LHCN-M2 (cell line): Measurements from ENCODE around the gene AOPEP. TPM values are rescaled to one million over a fixed set of nuclear protein-coding genes. Genes with fewer than 3 reads are reported as not detected.
A peak's percentile ranks its signal among the peaks of the same experiment; 100 is the strongest.

Experiments used
- DNase-seq: peaks from one replicate; pipeline ENCODE4 v3.0.0-alpha.2; 2012; ENCODE audit warnings: low read depth
- total RNA-seq: library from RNA; depleted of rRNA; stranded (reverse); fragments of >200 nt; gene quantifications from 2 replicates; pipeline ENCODE4 v1.2.3, GENCODE V29; 2014

Gene AOPEP
- total RNA-seq, 1 experiment from 2014 or later = 114 TPM

DNA sequence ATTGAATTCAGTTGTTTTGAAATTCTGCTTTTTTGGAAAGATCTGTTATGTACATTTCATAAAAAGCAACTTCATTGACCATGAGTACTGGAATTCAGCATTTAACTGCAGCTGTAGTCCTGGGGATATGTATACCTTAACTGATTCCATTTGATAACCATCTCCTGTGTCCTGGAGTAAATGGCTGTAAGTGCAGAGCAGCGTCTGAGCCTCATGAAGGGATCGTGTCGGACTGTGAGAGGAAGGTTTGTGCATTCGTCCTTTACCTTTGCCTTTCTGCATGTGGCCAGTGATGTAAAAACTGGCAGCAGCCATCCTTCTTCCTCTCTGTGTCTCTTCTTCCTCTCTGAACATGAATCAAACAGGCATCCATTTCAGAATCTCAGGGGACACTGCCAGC is 303.8 kb downstream of the AOPEP start:
- no peak for DNase-seq

DNA sequence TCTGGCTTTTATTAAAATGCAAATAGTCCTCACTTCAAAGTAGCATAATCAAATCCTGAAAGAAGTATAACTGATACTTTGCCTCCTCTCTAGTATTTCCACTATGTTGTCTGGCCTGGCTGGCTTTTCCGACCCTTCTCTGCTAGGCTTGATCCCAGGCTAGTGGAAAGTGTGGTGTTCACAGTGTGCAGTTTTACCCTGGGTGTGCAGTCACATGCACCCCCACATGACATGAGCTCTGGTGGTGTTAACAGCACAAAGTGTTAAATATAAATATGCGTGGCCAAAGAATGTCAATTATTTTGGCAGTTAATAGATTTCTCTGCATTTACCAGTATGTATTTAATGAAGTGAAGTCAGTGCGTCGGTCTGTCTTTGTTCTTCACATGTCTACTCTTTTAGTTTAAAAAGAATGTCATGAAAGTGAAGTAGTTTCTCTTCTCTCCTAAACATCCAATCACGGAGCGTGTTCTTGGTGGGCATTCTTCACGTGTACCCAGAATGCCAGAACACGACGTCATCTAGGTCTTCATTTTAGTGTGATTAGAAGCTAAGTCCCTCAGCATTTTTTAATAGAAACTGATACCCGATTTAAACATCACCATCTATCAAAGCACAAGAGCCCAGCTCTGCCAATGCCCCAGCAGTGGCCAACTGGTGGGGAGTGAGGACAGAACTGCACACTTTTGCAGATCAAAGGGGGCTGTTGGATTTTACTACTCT is 304.6 kb downstream of the AOPEP start:
- DNase-seq = no peak

DNA sequence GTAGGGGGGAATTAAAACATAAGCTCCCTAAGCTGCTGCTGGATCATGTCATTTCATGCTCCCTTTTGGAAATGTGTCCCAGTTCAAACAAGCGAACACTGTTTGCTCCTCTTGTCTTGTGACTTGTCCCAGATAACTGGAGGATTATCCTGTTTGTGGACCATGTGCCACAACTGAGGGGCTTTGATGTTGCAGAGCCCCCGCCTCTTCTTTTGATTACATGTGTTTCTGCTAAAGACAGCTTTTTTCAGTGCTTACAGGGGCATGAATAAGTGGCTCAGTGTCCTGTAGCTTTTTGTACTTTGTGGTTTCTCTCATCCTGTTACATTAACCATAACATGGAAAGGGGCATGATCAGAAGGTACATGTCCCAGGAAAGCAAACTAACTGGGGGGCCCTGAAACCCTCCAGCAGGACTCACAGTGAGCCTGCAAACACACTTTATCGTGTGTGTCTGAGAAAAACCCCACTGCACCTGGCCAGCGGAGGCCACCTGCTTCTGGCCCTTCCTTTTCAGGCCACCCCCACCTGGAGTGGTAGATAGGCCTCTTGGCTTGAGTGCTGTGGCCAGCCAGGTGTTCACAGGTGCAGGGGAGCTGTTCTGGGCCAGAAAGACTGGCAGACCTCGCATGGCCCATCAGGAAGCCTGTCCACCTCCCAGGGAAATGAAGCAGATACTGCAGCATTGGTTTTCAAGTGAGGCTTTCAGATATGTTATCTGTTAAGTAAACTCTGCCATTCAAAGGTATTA is 305.4 kb downstream of the AOPEP start:
- DNase-seq = no peak

DNA sequence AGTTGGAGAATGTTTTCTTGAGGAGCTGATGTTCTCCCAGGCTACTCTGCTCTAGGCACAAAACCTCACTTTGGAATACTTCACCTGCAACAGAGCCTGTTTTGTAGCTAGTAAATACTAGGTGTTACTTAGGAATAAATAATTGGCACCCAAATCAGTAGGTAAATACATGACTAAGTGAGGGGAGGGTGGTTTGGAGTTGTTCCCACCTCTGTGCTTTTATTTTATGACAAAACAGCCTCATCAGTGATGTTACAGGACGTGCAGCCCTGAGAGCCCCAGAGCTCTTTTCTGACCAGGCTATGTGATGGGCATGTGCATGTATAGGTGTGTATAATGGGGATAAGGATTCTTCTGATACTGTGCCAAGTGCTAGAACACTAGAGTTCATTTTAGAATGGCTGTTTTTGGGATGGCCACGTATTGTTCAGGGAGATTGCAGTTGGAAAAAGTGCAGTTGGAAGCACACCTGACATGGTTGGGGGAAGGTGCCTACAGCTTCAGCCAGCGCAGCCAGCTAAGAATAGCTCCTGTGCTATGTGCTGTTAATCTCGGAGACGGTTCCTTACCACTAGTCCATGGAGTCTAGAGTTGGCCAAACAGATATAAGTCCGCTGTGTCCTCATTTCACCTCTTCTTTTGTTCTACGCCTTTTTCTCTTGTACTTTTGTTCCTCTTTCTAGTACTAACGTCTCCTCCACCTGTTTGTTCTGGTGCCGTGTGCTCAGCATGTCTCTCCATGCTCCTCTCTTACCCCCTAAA is 306.3 kb downstream of the AOPEP start:
- DNase-seq = no peak

DNA sequence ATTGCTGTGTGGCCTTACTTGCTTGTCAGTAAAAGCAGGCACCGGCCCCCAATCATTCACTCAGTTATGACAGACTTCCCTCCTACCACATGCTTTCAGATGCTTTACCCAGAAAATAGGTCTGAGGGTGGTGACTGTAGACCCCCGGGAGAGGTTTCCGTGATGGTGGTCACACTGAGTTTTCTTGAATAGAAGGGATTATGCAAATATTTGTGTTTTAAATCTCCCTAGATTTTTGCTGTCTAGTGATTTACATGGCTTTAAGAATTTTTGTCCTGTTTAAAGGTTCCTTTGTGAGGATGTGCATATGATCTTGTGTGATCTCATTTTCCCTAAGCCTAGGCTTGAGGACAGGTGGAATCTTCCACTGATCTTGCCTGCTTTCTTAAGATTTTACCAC is 309.3 kb downstream of the AOPEP start:
- DNase-seq = no peak

DNA sequence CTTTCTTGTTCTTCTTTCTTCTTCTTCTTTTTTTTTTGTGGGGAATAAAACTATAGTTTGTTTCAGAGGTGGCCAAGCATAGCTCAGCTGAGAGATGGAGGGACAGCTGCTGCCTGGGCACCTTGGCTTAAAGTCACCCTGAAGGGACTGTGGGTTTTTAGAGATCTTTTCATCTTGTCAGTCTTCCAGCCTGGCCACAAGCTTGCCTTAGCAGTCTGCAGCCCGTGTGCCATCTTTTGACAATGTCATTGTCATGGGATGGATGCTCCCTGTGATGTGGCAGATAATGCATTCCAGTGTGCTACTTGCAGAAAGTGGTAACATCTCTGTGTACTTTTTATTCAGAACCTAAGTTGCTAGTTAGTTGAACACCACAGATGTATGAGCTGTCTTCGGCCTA is 310.2 kb downstream of the AOPEP start:
- no peak for DNase-seq

DNA sequence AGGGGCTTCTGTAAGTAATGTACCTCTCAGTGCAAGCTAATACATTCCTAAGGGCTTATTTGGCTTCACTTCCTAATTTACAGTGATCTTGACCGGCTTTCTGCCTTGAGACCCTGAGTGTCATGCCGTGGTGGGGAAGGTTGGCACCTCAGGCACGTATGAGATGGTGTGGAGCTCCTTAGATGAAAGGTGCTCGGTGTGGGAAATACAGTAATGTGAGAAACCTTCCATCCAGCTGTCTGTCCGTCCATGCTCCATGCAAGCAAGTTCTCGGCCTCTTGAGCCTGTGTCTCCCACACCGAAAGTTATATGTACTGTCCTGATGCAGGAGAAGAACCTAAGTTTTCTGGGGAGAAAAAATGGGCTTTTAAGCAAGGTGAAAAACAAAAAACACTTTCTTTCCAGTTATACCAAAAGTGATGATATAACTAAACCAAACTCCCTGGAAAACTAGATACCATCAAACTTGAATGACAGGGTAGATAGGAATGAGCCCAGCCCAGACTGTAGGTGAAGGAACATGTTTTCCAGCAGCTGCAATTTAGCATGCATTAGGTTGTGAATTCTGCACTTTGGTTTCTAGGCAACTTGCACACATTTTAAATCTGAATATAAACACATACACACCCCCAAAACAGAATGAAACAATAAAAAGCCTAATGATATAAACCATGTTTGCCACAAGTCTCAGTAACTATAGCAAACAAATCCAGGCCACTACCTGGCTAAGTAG is 311.5 kb downstream of the AOPEP start:
- DNase-seq = peak; percentile 45

DNA sequence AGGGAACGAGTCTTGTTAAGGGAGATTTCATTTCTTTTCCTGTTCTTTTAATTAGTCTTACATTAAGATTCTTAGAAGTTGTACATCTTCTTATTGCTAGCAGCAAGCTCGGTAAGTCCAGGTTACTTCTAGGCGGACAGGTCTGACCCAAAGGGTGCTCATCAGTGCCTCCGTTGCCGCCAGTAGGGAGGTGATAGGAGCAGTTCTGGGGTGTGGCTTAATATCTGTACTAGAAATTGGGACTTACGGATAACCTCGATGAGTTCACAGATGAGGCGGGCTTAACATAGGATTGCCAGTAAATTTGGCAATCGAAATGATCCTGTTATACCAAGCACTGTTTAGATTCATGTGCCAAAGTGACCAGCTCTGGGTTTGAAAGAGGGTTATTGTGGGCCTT is 312.2 kb downstream of the AOPEP start:
- DNase-seq = no peak

DNA sequence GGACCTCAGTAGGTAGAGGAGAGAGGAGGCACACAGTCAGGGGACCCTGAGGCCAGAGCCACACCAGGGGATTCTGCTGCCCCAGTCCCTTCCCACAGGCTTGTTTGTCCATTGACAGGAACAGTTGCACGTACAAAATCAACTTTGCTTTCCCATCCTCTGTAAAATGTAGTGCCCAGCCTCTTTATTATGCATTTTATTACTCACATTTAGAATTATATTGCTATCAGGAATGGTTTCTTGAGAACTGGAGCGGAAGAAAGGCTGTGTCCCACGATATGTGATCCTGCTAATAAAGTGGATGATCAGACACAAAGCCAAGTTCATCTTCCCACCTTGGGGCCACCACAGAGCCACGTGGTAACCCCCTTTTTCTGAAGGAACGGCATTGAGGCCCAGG is 313.6 kb downstream of the AOPEP start:
- no peak for DNase-seq

DNA sequence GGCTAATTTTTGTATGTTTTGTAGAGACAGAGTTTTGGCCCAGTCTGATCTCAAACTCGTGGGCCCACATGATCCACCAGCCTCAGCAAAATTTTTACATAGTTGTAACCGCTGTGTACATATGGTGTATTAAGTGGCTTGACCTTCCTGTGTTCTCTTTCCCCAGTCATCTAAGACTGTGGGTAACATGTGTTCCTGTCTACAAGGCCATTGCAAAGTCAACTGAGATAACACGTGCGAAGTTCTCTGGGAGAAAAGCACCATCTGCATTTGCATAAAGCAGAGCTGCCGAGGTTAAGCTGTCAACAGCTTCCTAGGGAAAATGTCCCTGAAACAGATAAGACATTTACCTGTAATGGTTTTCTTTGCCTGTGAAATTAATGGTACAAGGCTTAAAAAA is 317.3 kb downstream of the AOPEP start:
- no peak for DNase-seq

DNA sequence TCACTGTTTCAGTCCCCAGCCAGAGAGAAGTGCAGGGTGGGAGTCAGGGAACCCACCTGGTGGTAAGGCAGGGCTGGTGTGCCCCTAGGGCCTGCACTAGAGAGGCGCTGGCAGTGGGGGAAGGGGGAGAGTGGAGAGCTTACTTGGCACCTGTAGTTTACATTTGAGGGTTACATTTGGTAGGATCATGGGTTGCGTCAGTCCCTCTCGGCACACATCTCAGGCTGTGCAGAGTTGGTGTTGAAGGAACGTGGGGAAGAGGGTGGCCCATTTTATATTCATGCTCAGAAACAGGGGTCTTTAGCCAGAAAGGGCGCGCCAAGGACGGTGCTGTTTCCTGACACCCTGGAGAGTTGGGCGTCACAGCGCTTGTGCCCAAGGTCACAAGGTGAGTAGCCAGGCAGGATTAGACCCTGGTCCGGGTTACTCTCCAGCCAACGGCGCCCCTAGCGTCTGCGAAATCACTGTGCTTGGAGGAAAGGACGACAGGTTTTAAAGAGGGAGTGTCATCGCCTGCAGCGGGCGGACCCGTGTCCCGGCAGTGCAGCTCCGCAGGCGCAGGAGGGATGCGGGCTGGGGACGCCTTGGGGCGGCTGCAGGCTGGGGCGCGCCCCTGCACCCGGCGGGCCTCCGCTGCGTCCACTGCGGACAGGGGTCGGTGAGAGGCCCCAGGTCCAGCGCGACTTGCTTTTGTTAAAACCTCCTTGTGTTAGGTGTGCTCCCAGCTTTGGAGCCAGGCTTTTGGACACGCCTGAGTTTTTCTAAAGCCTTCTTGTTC is 318.4 kb downstream of the AOPEP start:
- DNase-seq = no peak

DNA sequence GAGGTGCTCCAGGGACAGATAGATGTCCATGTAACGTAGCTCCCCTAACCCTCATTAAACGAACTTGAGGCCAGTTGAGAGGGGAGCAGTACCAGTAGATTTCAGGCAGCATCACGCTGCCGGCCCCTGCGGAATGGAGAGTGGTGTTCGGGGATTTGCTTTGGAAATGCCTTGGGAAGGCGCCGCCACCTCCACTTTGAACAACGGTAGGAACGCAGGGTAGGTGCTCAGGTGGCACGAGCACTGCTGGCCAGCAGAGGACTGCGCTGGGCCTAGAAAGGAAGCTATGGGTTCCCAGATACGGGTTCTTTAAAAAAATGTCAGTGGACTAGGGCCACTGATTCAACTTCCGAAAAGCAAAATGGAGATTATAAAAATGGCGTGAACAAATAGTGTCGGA is 319.3 kb downstream of the AOPEP start:
- no peak for DNase-seq

DNA sequence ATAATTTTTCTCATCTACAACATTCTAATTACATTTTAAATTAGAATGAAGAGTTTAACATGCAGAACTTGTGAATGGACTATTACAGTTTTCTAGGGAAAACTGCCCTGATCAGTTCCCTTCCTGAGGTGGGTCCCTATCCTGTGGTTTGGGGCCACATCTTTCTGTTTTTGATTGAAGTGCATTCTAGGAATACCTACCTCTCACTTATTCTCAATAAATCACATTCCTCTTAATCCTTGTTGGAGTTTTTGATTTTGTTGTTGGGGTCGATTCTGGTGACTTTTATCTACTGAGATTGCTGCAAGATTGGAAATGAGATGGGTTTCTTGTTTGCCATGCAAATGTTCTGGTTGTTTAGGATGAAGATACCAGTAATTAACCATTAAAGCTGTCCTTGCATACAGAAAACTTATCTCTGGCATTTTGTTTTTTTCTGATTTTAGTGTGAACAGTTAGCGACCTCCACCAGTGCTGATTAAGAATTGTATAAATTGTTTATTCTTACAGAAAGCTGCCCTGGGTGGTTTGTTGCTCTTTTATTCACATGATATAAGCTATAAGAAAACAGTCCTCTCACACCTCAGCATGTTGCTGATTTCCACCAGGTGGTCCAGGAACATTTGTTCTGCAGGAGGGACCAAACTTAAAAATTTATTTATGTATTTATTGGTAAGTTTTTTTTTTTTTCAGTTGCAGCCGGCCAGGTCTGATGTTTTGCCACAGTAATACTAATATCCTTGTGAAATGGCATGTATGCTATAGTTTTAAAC is 321.1 kb downstream of the AOPEP start:
- no peak for DNase-seq

DNA sequence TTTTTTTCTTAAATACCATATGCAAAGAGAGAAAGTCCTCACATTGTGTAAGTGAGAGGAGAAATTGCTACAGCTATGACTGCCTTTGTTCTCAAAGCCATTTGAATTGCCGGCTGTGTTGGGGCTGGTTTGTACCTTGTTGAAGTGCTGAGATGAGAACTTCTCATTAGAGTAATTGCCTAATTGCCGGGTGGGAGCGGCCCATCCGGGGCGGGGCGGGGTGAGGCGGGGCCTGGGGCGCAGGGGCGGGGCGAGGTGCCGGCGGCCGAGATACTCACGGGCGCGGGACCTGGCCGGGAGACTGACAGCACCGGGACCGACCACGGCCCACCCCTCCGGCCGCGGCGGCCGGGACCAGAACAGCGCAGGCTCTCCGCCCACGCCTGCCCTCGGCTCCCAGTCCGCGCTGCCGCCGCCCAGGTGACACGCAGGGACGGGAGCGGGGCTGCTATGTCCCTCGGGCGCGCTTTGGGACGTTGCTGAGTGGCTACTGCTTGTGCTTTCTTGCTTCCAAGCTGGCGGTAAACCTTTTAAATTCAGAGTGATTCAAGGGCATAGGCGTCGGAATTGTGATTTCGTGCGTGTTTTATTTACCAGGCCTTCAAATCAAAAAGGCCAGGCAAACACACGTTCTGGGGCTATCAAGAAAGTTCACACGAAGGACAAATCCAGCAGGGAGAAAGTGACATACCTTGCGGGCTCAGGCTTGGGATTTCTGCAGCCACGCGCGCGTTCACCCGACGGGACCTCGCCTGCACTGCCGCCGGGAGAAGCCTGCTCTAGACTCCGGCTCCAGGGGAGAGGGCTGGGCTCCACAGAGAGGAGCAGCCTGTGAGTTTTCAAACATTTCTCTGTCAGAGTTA is 322.0 kb downstream of the AOPEP start:
- peak; percentile 51 for DNase-seq

DNA sequence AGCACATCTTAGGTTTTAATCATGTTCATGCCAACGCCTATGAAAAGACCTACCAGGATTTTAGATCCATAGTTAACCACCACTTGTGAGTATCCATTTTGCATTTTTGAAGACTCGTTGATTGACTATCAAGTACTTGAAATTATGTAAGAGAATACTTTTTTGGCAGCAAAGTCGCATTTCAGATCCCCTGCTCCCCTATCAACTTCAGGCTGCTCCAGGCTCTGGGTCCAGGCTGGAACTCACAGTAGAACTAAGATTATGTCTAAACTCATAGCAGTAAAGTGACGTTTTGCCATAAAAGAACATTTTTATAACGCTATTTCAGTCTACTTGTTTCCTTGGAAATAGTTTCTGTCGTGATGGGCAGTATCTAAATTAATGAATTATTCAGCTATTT is 323.3 kb downstream of the AOPEP start:
- DNase-seq = peak; percentile 50

DNA sequence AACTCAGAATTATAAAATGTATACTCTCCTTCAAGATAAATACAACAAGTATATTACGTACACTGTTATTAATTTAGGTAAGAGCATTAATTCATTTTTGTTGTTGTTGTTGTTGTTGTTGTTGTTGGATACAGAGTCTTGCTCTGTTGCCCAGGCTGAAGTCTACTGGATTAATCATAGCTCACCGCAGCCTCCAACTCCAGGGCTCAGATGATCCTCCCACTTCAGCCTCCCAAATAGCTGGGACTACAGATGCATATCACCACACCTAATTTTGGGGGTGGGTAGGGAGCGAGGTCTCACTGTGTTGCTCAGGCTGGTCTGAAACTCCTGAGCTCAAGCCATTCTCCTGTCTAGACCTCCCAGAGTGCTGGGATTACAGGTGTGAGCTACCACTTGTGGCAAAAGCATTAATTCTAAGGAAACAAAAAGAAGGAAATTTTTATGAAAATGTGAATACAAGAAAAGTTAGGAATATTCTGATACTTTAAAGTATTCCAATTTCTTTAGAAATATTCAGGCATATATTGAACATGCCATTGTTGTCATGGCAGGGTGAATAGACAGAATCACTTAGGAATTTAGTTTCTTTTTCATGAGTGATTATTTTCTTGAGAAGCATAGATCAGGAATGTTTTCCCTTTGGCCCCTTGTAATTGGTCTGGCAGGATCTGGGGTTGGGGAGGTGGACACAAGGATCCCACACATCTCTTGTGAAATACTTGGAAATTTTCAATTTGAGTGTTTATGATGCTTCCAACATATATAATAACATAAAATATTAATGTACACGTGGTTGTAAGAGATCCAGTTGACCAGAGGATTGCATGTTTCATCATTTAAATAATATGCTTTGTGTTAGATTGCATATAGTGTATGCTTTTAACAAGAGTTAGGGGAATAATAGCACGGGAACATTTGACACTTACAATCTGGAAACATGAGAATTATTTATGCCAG is 327.4 kb downstream of the AOPEP start:
- no peak for DNase-seq

DNA sequence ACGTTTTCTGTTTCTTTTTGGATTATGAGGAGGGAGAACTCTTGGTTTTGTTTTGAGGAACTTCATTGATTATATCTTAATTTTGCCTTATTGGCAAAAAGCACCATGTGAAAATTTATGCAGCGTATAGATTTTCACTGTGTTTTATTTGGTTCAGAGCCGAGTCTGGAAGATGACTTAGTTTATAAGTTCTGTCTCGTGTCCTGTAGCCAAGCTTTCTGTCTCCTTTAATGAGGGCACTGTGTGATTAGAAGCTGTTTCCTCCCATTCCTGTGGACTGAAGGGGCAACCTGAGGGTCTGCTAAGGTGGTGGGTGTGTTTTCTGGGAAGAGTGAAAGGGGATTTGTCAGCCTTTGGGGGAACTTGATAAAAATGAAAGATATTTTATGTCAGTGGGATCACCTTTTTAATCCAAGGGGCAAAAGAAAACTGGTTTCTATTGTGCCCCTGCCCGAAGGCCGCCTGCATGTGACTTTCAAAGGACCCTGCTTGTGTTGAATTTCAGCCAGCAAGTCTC is 328.9 kb downstream of the AOPEP start:
- no peak for DNase-seq
